GM18858 (cell line): ENCODE measurements around the gene XPA.
"Not testable (repeated sequence)": the region's sequence is repeated elsewhere in the genome, so short reads cannot be mapped to it uniquely, and the experiment has no call there.

ENCODE experiments used
- ATAC-seq: cut with Tn5 transposase; IDR thresholded peaks from one replicate; pipeline ENCODE4 v1.9.1; 2021; ENCODE audit not compliant: unreplicated experiment

XPA gene

DNA sequence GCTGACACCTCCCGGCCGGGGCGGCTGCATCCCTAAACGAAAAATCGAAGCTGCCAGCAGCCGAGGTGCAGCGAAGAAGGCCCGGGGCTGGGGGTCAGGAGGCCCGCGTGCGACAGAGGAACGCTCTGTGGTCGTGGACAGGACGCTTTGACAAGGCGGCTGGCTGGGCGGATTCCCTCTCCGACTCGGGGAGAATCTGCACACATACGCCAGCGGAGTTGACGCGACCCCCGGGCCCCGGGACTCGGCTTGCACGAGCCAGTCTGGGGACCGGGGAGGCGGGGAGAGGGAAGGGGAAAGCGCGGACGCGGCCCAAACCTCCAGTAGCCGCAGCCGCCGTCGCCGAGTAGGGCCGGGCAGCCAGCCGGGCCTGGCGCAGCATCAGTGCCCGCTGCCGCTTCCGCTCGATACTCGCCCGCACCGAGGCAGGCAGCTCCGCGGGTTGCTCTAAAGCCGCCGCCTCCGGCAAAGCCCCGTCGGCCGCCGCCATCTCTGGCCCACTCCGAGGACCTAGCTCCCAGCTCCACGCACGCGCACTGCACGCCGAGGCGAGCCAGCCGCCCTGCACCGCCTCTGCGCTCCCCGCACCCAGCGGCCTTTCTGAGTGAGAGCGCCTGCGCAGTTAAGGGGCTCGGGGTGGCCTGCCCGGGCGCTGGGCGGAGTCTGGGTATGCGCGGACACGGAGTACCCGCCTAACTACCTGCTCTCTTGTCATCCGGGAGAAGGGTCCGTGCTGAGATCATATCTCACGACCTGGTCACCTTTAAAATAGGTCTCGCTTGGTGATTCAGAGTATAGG lies at the start of gene XPA:
XPA (minus strand) TSS at position 538 of the 799 bp plus-strand sequence; CDS start at position 490, 48 bp downstream.
- peak; percentile 86 for ATAC-seq

DNA sequence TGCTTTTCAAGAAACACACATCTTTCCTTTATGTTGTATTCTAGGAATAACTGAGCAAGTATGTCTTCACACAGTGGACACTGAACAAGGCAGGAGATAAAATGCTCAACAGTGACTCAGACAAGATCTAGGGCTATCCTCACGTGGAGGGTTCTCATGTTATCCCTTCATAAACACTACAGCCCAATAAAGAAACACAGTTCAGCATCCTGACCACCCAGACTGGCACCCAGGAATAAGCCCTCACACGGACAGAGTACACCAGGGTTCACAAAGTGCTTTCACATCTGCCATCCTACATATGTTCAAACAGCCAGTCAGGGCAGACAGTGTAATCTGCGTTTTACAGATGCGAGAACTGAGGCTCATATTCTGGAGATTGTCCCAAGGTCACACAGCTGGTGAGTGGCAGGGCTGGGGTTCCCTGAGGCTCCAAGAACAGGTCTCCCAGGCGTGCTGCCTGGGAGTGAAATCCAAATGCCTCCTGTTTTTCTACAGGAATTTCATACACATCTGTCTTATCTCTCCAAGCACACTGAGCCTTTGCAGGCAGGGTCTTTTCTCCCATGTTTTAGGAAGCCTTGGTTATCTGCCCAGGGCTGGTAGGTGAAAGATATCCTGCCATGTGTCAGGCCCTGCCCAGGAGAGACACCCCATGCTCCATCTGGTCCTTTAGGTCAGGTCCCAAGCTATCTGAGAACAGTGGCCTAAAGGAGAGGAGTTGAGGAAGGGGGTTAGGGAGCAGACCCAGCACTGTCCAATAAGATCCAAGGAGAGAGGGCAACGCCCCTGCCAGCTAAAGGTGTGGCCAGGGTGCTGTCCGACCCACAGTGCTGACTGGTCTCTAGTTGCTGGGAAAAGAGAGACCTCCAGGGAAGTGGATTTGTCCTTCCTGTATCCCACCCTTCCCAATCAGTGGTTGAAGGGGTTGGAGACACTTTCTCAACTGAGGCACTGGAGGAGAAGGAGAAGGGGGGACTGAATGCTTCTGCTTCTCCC lies 47.9 kb upstream of the XPA start:
- no peak for ATAC-seq

DNA sequence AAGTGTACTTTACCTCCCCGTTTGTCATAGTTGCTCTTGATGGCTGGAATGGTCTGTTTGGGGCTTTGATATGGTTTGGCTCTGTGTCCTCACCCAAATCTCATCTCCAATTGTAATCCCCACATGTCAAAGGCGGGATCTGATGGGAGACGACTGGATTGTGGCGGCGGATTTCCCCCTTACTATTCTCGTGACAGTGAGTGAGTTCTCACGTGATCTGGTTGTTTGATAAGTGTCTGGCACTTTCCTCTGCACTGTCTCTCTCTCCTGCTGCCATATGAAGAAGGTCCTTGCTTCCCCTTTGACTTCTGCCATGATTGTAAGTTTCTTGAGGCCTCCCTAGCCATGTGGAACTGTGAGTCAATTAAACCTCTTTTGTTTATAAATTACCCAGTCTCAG lies 46.9 kb upstream of the XPA start:
- ATAC-seq, result not testable (repeated sequence)

DNA sequence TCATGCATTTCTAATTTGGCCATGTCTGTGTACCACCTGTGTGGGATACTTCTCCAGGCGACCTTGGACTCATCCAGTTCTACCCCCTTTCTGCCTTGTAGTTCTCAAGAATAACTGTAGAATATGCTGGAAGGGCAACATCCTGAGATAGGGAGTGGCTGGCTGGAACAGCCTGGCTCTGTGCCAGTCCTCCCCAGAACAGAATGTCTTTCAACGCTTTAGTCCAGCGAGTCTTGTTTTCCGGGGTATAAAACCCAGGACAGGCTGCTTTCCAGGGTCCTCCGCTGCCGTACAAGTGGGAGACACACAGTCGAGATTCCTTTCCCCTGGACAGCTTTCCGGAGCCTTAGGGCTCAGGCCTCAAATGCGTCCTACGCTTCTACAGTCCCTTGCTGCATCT lies 45.4 kb upstream of the XPA start:
- no peak for ATAC-seq

DNA sequence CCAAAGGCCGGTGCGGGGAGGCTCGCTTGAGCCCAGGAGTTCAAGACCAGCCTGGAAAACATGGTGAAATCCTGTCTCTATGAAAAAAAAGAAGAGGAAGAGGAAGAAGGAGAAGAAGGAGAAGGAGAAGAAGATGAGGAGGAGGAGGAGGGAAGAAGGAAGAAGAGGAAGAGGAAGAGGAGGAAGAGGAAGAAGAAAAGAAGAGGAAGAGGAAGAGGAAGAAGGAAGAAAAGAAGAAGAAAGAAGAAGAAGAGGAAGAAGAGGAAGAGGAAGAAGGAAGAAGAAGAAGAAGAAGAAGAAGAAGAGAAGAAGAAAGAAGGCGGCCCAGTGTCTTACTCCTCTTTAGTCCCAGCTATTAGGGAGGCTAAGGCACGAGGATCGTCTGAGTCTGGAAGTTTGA lies 44.8 kb upstream of the XPA start:
- ATAC-seq, result no peak

DNA sequence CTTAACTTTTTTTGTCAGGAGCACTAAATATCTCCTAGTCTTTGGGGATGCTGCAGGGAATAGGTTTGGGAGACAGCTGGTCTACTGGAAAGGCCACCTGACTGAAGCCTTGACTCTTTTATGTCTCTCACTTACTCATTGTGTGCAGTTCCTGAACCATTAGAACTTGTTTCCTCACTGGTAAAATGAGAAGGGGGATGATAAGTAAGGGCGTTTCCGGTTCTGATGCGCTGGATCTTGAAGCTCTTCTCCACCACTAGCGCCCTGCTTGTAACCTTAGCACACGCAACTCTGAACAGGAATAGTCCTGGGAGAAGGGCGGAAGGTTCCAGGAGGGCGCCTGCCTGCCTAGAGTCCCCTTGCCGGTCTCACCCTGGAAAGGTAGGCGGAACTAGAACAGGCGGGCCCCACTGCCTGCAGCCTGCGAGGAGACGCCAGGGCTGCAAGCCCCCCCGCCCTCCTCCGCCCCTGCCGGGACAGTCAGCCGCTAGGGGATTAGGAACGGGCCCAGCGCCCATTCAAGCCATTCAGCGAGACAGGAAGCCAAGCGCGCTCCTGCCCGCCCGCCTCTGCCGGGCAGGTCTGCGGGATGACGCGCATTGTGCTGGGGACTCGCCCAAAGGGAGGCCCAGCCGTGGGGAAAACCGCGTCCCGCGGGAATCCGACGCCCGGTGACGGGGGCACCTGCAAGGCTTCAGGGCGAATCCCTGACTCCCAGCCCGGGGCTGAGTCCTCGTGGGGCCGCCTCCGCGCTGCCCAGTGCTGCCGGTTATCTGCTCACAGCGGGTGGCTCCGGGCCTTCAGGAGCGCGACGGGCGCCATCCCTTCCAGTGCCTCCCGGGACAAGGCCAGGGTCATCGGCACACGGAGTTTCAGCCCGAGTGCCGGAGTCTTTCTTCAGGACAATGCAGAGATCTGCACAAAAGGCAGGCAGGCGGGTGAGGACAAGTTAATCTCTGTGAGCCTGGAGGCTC lies 44.0 kb upstream of the XPA start:
- no peak for ATAC-seq

DNA sequence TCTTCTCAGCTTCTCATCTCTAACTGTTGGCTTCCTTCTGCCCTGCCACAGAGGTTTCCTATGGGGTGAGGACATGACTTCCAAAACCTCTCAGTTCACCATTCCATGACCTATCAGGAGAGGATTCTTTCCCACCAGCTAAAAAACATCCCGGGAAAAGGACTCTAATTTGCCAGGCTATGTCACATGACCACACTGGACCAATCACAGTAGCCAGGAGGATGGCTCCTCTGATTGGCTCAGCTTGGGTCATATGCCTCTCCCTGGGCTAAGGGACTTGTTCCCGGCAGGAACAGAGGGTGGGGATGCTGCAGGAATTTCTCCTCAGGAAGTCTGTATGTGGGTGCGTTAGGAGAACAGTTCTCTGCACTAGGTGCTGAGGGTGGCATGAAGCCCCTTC lies 40.3 kb upstream of the XPA start:
- no peak for ATAC-seq

DNA sequence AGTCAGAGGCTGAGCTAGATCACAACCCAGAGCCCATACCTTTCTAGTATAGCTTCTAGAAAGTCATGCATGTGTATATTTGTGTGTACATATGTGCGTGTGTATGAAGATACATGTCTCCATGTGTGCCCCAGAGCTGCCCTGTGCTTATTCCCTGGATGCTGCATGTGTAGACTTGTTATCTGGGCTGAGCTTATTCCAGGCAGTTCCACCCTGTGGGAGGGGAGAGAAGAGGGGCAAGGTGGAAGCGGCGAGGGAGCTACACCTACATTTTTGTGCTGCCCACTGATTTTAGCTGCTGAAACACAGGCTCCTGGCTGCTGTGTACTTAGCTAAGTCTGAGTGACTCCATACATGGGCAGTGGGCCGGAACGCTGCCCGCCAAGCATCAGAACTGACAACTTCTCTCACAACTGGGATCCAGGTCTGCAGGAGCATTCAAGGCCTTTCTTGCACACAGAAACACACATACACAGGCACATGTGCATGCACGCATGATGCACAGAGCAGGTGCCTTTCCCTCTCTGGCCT lies 38.0 kb upstream of the XPA start:
- no peak for ATAC-seq

DNA sequence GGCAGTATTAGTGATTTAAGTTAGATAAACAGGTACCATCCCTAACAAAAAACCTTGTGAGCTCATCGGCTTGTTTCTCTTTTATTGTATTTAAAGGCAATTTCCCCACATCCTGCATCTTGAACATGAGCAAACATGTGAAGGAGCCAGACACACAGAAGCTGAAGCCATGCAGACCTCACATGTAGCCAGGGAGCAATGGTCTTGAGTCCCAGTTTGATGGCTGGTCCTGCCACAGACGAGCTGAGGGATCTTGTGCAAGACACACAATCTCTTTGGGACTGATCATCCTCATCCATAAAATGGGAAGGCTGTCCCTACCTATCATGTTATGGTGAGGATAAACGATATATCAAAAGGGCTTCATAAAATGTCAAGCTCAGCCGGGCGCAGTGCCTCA lies 29.6 kb upstream of the XPA start:
- ATAC-seq, result no peak

DNA sequence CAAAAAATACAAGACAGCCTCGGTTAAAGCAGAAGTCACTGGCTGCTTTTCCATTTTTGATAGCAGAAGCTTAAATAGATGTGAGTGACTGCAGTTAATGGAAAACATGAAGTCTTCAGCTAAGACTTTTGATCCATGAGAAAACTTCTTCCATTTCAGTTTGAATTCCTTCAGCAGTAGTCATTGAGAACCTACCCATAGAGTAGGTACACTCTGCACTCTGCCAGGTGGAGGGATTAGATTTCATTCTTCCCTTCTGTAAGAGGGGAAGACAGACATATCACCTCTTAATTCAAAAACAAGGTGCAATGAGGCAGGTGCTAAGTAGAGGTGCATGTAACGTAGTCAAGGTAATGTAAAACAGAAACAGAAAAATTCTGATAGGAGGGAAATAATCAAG lies 26.7 kb upstream of the XPA start:
- ATAC-seq, result no peak

DNA sequence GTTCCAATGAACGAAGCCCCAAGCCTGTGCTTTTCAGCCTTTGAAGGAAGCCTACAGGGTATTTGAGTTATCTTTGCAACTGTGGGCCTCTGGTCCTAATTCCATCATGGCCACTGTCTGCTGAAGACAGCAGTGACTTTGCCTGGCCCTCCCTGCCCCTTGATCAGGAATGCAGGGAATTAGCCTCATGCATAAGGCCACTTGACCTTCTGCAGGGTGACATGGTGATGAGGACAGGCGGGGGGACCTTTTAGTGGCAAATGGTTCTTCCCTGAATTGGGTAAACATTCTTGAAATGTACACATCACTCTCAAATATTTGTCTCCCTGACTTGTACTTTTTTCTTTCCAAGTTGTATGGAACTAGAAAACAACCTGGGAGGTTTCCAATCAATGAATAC lies 25.2 kb upstream of the XPA start:
- no peak for ATAC-seq

DNA sequence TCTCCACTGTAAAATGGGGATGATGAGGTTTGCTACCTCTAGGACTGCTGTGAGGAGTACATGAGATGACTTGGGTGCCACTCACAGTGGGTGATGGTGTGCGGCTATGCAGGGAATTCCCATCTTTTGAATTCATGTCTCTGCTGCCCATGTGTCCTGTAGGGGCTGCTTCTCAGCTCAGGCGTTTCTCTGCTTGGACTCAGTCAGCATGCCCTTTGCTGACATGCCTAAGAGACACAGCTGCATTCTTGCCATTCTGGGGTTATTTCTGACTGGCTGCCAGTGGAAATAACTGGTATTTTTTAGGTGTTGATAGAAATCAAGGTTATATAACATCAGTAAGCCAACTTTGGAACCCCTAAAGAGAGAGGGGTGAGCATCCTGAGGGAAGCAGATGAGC lies 24.3 kb upstream of the XPA start:
- no peak for ATAC-seq

DNA sequence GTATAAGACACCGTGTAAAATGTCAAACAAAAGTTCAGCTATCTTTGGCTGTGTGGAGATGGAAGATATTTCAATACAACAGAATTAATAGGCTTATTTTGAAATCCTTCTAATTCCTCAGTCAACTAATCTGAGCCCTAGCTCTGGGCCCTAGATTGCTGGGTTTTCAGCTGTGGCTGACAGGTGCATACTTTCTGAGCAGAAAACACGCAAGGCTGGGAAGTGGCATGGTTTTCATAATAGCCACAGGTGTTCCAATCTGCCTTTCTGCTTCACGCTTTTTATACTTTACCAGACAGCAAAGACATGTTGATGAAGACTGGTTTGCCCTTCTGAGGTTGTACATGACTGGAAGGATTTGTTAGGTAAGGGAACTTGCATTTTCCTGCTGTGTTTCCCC lies 20.7 kb upstream of the XPA start:
- ATAC-seq, result no peak

DNA sequence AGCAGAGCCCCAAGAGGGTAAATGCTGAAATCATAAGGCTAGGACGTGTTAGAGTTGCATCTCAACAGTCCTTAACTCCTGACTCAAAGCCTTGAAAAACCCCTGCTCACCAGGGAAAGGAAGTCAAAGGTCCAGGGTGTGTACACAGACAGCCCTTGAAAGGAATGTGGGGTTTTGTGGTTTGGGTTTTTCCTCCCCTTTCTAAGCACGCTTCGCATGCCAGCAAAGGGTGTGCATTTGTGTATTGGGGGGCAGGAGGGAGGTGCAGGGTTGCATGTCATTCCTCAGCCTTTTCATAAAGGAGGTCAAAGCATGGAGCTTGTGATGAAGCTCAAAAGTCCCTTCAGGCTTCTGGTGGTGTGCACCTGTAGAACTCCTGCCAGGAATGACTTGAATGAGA lies 17.3 kb upstream of the XPA start:
- no peak for ATAC-seq

DNA sequence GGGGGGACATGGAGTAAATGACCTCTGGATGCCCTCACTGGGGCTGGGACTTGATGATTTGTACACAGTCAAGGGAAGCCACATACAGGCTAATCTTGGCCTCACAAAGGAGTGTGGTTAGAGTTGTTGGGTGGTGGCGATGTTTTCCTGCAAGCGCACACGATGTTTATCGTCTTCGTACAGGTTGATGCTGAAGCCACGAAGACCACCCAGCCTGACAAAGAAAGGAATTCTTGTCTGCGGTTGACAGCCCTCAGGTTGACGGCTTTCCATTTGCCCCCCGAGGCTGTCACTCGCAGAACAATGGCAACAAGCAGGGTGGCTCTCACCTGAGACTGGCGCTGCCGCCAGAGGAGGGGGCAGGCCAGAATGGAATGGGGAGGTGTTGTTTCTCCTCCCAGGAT lies 14.1 kb upstream of the XPA start:
- ATAC-seq, result no peak

DNA sequence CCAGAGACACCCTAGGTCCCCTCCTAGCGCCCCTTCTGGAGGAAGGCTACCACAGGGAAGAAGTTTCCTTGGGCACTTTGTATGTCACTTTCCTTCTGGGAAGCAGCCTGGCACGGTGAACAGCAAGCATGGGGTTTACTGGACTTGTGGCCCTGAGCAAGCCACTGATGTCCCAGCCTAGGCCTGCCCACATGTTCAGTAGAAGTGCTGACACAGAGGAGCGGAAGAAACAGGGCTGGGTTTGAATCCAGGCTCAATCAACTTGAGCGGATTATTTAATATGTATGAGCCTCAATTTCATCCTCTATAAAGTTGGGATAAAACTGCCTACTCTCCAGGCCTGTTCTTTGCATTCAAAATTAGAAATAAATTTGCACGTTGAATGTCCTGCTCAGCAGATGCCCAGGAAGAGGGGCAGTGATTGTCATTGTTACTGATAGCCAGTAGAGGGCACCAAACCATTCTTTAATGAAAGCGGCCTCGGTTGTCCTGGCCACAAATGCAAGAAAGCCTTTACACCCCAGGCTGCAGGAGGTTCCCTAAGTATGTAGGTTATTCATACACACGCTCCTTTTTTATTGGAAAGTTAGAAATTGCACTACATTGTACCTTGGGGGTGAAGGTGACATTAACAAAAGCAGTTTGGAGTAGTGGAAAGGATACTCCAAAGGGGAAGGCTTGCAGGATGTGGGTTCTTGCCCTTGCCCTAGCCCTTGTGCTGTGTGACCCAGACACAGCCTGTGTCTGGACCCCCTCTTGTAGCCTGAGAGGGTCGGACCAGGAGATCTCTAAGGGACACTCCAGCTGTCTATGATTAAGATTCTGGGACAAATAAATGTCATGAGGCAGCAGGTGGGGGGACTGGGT lies 13.4 kb upstream of the XPA start:
- ATAC-seq, result no peak

DNA sequence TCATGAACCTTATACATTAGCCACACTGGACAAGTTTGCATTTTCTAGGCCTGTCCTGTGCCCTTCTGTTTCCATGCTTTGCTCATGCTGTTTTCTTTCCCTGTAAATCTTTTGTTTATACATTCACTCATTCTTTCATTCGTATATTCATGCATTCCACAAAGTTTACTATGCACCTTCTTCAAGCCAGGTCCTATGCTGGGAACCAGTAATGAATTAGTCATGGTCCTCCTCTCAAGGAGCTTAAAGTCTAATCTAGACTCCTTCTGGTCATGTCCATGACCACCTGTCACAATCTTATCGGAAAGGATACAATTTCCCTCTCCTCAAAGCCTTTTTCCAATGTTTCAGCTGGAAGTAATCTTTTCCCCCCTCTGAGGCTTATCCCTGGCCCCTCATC lies 9.1 kb upstream of the XPA start:
- no peak for ATAC-seq

DNA sequence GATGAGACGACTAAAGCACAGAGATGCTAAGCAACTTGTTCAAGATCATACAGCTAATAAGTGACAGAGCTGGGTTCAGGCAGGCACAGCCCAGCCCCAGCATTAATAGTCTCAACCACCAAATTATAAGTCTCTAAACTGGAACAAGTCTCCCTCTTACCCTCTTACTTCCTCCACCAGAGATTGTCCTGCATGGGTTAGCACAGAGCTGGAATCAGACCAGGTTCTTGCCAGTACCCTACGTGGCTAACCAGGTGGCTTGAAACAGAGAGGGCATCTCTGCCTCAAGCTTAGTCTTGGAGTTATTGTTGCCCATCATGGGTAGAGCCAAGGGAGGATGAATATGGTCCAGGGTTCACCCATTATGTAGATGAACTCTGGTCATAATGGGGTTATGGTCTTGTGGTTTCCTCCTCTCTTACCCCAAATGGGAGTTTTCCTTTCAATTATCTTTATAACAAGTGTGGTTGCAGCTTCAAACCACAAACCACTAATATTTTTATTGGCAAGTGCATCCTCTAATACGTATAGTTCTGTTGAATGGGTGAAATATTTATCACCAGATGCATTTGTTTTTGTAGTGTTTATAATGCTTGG lies 8.3 kb upstream of the XPA start:
- no peak for ATAC-seq

DNA sequence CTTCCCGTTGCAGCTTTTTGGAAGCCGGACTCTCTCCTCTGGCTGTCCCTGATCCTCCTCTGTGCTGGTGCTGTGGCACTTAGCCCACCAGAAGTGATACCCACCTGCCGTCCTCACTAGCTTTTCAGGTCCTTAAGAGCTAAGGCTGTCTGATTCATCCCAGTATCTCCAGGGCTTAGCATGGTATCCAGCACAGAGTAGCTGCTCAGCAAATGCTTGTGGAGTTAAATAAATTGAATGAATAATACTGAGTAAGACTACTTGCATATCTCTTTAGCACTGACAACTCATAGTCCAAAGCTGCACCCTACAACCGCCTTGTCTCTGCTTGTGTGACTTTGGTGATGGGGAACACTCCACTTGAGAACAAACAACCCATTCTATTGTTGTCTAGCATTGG lies 7.7 kb upstream of the XPA start:
- ATAC-seq, result no peak
